Measurements from ENCODE around the gene TOX3.

Gene TOX3

DNA sequence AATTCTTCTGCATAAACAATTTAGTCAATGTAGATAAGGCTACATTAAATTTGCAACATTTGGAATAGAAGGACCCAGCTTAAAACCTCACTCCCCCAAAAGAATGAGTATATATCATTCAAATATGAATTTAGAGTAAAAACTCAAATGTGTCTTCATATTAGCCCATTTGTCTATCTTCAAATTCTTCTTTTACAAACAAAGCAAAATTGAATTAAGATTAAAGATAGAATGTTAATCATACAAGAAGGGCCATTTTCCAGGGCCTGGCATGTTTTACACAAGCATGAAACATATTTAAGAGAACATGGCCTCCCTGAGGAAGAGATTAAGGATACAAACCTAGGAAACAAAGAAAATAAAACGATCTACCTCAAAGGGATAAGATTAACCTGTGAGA, 8.4 kb downstream of the TOX3 start:
- in situ Hi-C loops (cut with HindIII; ENCODE audit: low sequenced_read_pairs): no loop called here

DNA sequence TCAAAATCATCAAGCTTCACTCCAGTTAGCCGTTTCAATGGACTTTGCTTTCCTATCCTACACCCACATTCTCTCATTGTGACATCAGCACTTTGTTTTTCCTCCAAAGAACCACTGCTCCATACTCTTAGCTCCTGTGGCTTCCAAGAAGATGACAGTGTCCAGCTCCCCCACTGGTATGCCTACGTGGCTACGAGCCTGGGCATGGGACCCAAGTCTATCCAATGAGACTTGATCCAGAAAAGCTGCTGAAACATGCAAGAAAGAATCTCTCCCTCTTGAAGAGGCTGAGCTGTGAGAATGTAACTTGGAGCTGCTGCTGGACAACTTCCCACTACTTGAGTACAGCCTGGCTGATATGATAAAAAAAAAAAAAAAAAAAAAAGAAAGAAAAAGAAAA, 9.4 kb downstream of the TOX3 start:
- in situ Hi-C loops (cut with HindIII; ENCODE audit: low sequenced_read_pairs): no loop called here

DNA sequence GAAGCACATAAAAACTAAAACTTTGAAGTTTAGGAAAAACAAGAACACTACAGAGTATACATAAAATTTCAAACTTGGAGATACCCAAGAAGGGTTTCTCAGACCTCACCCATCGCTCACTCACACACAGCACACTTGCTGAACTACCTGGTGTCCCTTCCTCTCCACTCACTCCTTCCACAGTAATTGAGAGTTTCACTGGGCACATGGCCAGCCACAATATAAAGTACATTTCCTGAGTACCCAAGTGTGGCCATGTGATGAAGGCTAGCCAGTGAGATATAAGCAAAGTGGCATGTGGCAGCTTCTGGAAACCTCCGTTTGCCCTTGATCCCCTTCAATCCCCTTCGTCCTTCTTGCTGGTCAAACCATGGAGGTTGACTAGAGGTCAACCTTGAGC, 11.9 kb downstream of the TOX3 start:
- in situ Hi-C loops (cut with HindIII; ENCODE audit: low sequenced_read_pairs): no loop called here

DNA sequence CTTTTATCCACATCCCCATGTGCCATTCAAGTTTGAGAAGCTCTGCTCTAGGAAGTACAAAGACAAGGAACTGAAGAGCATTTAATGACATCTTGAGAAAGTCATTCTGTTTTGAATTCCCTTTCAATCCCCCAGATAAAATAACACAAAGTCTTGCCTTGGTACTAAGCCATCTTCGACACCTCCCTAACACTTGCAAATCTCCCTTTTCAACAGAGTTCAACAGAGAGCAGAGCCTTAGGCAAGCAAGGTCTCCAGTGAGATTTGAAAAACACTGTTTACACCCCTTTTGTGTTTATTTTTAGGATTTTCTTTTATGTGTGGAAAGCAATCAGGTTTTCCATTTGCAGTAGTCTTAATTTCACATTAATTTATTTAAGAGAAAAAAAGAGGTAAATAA, 13.6 kb downstream of the TOX3 start:
- in situ Hi-C loops (cut with HindIII; ENCODE audit: low sequenced_read_pairs): no loop called here

DNA sequence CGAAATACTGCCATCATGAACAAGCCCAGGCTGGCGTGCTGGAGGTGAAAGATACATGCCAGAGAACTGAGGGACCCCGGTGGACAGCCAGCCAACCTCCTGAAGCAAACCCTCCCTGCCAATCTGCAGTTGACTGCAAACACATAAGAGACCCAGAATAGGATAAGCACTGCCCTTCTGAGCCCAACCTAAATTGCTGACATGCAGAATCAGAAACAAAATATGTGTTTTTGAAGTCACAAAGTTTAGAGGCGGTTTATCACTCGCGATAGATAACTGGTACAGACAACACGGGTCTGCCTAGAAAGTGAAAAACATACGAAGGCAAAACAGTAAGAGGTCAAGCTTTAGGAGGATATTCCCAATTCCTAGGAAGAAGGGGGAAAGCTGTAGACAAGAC, 14.6 kb downstream of the TOX3 start:
- in situ Hi-C loops (cut with HindIII; ENCODE audit: low sequenced_read_pairs): no loop called here

DNA sequence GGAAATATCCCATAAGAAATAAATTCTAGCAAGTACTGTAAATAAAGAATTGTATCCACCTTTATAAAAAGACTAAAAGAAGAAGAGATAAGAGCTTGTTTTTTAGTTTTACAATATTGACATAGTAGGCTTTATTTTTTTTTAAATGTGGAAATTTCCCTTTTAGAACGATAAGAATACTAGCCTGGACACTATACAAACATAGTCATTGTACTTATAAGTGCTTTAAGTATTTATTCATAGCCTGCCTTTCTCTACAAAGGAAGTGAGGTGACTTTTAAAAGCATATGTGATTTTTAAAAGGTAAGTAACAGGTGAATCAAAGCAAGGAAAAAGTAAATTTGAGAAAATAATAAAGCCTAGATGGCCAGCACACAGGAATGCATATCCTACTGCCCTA, 17.7 kb downstream of the TOX3 start:
- in situ Hi-C loops (cut with HindIII; ENCODE audit: low sequenced_read_pairs): no loop called here

DNA sequence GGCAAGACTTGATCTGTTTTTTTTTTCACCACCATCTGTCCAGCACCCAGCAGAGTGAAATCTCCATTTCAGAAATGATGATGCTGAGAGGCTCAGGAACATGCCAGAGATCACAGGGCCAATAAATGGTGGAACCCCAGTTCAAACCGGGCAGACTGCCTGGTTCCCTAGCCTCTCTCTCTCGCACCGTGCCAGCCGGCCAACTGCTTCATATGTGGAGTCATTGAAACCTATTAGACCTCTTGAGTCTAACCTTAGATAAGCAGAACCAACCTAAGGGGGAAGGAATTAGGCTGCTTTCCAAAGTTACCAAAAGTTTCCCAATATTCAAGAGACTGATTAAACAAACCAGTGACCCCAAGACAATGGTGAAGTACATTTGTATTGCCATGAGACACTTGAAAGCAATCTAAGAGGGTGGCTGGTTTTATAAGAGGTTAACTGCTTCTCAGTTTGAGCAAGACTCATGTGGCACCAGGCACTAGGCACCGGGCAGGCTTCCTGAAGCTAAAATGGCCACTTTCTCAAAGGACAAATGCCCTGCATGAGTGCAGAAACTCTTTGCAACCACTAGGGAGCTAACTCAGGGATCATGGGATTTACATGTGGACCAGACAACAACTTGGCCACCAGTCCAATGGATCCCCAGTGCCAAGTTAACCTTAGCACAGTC, 18.4 kb downstream of the TOX3 start:
- in situ Hi-C loops (cut with HindIII; ENCODE audit: low sequenced_read_pairs): no loop called here

DNA sequence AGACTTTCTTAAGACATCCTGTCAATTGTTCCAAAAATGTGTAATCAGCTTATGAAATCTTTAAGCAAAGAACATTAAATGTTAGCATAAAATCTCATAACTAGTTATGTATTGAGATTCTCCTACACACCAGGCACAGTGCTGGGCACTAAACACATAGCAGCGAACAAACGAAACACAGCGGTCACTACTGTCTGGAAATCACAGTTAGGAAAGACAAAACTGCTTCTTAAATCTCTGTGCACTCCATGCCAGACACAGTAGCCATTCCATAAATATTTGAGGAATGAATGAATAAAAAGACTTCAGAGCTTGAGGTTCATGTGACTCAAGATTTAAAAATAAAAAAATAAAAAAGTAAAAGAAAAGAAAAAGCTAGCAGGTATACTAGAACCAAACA, 20.1 kb downstream of the TOX3 start:
- in situ Hi-C loops (cut with HindIII; ENCODE audit: low sequenced_read_pairs): no loop called here

DNA sequence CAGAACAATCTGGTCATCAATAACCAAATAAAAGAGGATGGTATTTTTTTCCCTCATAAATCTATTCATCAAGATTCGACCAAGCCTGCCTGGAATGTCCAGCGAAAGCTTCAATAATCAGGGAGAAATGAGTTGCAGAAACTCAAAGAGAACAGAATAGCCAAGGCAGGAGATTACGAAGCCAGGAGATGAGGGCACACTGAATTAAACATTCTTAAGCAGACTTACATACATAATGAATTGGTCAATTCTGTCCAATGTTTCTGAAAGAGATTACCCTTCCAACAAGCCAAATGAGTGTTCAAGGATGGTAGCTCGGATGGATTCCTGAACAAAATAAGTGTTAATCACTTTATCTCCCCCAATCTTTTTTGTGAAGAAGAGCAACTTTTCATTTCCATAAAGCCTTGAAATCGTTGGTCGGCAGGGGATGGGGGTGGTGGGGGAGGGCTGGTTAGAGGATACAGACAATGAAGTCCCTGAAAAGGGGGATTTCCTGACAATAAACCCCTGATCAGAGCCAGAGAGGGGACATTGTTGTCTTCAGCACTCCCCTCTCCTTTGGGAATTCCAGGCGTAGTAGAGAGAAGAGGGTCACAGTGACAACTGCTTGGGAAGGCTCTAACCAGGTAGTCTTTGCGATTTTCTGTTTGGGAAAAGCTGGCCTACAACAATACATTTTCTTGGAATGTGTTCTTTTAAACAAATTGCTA, 20.7 kb downstream of the TOX3 start:
- in situ Hi-C loops (cut with HindIII; ENCODE audit: low sequenced_read_pairs): no loop called here

DNA sequence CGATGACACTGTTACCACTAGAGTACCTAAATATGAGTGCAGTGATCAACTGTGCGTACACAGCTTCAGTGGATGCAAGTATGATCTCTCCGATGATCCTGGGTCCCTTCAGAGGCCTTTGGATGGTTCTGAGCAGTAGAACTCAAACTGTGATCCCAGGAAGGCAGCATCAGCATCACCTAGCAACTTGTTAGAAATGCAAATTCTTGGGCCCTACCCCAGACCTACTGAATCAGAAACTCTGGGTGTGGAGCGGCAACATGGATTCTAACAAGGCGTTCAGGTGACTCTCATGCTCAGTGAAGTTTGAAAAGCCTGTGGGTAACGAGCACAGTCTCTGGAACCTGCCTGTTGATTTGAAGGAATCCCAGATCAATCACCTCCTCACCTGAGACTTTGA, 25.4 kb downstream of the TOX3 start:
- in situ Hi-C loops (cut with HindIII; ENCODE audit: low sequenced_read_pairs): no loop called here

DNA sequence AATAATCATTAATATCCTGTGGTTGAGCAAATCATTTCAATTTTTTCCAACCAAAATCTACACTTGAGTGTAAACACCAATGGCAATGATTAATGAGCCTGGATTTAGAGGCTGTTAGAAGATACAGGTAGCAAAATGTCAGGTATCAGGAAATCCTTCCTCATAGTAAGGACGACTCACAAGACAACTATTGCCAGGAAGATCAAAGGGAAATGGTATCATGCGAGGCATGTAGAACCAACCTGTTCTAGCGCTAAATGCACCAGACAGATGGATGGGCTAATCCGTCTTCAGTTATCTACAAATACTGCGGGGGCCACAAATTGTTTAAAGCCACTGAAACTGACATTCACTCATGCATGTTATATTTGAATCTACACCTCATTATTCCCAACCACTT, 28.1 kb downstream of the TOX3 start:
- in situ Hi-C loops (cut with HindIII; ENCODE audit: low sequenced_read_pairs): no loop called here

DNA sequence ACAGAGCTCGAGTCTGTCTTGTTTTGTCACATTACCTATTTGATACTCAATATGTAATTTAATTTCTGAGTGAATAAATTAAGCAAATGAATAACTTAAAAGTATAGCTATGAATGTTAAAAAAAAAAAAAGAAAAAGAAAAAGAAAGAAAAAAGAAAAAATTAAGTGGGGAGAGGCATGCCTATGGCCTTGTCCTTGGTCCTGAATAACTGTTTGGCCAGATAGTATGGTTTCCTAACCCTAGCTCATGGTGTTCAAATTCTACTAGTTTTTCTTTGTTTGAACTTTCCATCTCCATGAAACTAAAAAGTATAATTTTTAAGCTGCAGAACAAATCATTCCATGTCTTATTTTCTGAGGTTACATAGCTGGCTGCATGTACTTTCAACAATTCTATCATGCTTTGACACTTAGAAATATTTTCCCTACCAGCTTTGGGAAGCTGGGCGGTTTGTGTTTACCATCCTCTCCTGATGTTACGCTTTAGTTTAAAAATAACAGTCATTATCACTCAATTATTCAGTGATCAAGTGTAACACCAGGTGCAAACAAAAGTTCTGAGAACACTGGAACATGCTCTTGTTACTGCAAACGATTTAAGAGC, 31.8 kb downstream of the TOX3 start:
- in situ Hi-C loops (cut with HindIII; ENCODE audit: low sequenced_read_pairs): no loop called here

DNA sequence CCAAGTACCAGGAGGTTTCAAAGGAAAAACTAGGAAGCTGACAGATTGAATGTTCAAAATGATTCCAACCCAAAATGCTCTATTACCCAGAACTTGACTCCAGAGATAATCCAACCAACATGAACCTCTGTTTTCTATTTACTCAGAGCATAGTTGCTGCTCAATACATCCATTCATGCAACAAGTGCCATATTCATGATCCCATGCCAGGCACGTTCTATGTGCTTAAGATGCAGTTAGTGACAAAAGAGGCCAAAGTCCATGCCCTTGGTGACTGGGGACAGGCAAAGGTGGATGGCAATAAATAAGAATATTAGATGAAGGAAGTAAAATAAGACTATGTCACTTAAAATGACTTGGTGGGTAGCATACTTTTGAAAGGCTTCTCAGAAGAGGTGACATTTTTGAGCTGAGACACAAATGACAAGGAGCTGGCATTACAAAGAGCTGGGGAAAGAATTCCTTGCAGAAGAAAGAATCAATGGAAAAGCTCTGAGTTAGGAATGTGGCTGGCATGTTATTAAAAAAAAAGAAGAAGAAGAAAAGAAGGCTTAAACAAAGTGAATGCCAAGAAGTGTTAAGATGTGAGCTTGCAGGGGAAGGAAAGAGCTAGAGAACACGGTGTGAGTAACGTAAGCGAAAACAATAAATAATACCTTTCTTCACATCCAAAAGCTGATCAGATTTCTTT, 34.5 kb downstream of the TOX3 start:
- in situ Hi-C loops (cut with HindIII; ENCODE audit: low sequenced_read_pairs): no loop called here

DNA sequence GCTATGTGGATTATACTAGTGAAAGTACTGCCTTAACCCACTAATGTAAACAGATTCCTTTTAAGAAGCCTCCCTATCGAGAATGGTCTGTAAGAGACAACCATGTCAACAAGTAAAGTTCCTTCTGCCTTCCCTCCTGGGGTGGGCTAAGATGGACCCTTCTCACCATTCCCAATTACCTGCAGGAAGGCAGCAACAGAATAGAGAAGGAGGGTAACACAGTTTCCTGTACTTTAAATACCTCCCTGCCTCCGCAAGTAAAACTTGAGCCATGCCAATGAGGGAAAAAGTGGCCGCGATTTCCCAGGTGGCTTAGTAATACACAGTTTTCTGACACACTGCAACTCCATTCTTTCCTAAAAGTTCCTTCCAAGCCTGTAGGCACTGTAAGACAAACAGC, 45.2 kb downstream of the TOX3 start:
- in situ Hi-C loops (cut with HindIII; ENCODE audit: low sequenced_read_pairs): no loop called here

DNA sequence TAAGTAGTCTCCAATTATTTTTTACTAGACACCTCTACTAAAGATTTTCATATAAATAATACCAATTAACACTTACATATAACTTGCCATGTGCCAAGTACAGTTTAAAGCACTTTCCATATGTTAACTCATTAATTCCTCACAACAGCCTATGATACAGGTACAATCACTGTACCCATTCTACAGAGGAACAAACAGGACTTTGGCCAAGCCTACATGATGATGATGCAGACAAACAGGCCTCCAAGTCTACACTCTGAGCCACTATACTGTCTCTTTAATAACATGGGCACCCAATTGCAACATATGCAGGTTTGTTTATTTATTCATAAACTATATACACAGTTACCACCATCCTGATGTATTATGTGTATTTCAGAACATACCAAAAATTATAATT, 46.0 kb downstream of the TOX3 start:
- in situ Hi-C loops (cut with HindIII; ENCODE audit: low sequenced_read_pairs): no loop called here

DNA sequence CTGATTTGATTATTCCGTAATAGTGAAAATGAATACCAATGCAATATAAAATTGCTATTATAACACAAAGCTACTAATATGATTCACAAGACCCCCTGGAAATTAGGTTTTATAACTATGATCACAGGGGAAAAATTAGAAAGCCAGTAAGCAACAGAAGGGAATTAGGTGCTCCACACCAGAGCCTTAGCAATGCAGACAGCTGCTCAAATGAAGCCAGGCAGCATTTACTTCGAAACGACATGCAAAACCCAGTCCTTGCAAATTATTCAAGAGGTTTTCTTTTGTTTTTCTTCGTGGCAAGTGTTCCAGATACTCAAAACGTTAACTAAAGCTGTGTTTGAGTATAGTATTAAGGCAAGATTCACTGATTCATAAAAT, 47.9 kb downstream of the TOX3 start:
- in situ Hi-C loops (cut with HindIII; ENCODE audit: low sequenced_read_pairs): no loop called here

DNA sequence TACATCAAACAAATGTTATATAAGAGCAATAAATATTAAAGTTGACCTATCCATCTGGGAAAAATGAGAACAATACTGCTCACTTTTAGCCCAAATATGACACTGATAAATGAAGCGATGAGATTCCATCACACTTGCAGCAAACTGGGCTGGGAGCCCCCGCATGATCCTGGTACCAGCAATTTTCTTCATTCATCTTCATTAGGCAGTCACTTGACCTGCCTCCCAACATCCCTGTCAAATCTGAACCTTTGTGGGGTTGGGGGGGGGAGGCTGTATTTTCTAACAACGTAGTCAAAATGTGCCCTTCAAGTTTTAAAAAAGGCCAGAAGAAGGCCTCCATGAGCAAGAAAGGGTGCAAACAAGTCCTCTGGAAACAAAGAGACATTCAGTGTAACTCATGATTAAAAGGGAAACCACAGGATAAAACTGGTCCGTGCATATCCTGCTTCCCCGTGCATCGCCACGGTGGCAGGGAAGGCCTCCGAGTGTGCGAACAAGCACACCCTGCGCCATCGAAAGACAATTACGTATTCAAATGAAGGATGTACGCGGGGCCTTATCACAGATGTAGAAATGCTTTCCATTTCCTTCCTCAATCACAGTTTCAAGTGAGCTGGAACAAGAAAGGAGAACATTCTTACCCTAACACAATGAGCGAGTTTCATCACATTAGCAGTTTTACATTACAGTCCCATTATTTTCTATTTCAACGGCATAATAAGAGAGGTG, 48.4 kb downstream of the TOX3 start:
- in situ Hi-C loops (cut with HindIII; ENCODE audit: low sequenced_read_pairs): no loop called here

DNA sequence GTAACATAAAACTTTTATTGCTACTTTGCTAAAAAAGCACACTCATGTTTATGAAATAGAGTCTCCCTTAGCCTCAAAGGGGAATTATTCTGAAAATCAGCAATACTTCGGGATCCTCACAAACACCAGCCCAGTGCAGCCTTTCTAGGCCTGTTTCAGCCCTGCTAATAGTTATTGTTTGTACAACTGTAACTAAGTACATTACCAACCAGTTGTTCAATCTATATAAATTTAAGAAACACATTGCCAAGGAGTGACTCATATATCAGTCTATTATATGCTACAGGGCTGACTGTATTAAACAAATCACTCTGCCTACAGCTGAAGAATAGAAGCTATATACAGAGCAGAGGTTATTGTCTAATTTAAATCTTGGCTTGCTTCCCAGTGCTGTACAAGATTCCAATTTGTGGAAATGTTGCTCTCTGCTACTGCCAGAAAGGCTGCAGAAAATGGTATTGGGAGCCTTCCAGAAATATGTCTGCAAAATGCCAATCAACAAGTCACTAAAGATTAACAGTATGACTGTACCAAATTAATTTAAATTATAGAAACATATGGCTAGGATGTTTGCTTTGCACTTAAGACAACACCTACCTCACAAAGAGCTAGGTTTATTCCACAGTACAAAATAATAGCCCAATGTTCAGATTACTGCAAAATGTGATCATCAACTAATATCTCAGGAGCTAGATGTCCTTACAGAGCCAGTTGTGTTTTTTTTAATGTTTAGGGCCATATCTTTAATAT, 49.7 kb downstream of the TOX3 start:
- in situ Hi-C loops (cut with HindIII; ENCODE audit: low sequenced_read_pairs): no loop called here

DNA sequence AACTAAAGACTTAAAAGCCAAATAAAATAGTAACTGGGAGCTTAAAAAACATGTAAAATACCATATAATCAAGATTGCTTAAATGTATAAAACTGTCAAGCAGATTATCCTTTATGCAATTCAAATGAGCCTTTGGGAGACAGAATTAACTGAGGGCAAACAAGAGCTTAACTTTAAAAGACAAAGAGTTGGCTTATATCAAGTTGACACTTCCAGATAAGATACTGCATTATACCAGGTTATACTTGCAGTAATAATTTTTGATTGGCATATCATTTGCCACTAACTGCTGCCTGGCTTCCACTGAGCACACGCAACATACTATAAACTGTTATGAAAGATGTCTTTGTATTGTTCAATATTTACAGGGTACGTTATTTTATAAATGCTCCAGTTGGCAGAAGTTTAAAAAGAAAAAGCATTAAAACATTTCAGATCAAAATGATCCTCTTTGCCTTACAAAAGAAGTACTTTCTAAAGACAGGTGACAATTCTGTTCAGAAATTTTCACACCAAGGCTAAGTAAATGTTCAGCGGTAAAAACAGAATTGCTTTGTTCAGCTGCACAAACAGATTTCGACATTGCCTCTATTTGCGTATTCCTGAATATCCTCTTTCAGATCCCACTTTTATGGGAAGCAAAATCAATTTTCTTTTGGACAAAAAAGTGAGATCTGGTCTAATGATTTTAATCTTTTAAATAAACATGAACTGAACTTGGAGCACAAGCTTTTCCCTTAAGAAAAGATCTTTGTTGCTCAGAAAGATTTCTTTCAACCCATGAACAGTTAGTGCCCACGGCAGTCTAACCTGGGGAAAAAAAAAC, 50.7 kb downstream of the TOX3 start:
- in situ Hi-C loops (cut with HindIII; ENCODE audit: low sequenced_read_pairs): no loop called here

DNA sequence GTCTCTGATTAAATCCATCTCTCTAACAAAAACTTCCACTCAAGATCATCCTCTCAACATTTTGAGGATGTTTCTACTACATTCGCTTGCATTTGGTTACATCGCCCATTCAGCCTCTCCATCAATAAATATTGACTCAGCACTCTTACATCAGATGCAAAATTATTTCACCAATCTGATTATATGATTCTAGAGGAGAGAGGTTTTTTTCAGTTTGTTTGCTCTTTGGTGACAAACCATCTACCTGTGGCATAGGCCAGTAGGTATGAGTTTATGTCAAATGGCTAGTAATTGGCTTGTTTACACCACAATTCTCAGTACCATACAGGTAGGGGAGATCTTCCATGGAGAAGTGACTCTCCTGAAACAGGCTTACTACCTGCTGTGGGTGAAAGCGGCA, 52.3 kb downstream of the TOX3 start:
- in situ Hi-C loops (cut with HindIII; ENCODE audit: low sequenced_read_pairs): no loop called here

Measured in DLD1 (cell line).